ENCODE data around the gene CDC5L. TPM values are rescaled to one million over a fixed set of nuclear protein-coding genes. Genes with fewer than 3 reads are reported as not detected.

Gene CDC5L
- polyA plus RNA-seq, 3 donors, result 44.2 to 49.2 (median 45.5) TPM

DNA sequence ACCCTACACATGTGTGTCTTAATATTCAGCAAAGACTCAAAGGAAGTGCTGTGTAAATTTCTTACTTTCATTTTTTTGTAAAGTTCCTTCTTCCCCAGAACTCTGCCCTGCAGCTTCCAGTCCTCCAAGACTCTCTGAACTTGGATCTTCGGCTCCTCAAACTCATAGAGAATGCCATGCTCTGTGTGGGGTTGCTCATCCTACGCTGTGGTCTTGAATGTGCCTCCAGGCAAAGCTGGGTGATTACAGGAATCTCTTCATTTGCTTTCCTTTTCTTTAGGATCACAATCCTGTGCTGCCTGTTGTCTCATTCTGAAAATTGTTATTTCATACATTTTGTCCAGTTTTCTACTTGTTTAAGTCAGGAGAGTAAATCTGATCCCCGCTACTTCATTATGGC is 14.5 kb upstream of the CDC5L start:
- DNase-seq (ENCODE audit: low read depth in 3 of 3, low spot score in 2 of 3), result no peak

- DNase-seq (ENCODE audit: low read depth in 3 of 3, low spot score in 2 of 3), result no peak
Observed at GRCh38 chr6:44373787-44374186, 13.7 kb upstream of the CDC5L start.

DNA sequence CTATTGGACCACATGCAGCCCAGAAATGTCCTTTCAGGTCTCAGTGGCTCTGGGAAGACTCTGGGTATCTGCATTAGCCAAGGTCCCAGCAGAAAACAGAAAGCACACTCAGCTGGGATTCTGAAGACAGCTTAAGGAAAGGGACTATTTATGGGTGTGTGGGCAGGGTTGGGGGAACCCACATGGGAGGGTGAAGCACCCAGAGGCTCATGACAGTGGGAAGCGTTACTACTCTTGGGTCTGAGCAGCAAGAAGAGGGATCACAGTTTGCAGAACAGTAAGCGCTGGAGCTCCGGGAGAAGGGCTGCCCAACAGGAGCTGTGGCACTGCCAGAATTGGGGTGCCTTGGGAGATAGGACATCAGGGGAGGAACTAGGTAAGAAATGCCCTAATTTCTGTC is 12.4 kb upstream of the CDC5L start:
- no peak for DNase-seq (ENCODE audit: low read depth in 3 of 3, low spot score in 2 of 3)

- DNase-seq (ENCODE audit: low read depth in 3 of 3, low spot score in 2 of 3), result no peak
Observed at GRCh38 chr6:44377484-44377883, 10.0 kb upstream of the CDC5L start.

DNA sequence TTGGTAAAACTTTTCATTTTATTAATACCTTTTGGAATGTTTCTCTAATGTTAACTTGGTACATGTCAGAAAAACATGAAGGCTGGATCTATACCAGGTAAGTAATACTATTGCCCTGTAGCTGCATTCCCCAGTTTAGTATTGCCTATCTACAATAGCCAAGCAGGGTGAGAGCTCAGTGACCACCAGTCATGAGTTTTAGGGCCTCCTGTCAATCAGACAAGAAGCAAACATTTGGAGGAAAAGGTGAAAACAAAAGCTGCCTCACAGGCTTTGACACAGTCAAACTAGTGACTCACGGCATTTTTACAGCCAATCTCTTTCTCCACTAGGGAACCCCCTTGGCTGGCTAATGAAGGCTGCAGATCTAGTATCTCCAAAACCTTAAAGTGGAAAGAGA is 9.5 kb upstream of the CDC5L start:
- no peak for DNase-seq (ENCODE audit: low read depth in 3 of 3, low spot score in 2 of 3)

GRCh38 chr6:44381739-44382138 is 5.8 kb upstream of the CDC5L start:
- no peak for DNase-seq (ENCODE audit: low read depth in 3 of 3, low spot score in 2 of 3)

DNA sequence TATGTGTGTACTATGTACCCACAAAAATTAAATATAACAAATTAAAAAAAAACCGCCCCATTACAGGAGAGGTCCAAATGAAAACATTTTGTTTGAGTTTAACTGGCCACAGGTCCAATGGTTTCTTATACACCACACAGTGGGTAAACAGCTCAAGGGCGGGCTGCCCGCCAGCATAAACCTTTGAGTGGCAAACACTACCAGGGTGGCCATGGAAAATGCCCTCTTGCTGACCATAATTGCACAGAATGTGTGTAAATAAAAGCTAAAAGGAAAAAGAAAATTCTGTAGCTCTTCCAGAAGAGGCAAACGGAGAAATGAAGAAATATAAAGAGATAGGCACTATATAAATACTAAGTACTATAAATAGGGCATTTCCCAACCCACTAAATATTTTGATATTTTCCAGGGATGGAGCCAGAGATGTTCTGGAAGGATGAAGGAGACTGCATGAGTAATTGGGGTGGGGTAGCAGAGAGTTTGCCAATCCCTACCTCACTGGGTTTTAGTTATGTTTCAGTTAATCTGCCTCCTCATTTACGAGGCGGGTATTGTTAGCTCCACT is 1.1 kb upstream of the CDC5L start:
- DNase-seq (ENCODE audit: low read depth in 3 of 3, low spot score in 2 of 3), result no peak

DNA sequence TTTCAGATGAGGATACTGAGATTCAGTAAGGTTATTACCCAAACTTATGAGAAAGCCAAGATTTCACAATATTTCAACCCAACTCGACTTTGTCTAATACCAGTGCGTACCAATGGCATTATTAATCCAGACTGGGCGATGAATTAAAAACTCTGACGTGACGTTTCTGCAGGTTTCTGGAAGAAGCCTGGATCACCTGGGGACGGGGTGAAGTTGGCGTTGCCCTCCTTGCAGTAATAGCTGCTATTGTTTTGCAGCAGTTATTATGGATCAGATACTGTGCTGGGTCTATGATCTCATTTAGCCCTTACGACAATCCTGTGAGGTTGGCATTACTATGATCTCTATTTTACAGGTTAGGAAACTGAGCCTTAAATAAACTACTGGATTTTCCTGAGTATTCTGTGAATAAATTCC is 569 bp upstream of the CDC5L start:
- no peak for DNase-seq (ENCODE audit: low read depth in 3 of 3, low spot score in 2 of 3)

DNA sequence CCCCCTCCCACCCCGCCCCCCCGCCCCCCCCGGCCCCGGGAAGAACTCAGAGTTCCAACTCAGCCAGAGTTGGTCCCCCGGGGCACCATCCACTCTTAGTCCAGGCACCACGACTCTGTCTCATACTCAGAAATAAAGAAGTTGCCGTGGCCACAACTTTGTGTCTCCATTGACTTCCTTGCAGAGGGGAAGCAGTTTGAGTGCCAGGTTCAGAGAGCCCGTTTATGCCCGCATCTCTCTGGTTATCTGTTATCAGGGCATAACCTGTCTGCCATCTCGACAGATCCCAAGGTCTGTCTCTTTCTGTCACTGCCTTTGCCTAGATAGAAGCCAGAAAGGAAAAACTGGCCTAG is 605 bp downstream of the CDC5L start:
- DNase-seq (ENCODE audit: low read depth in 3 of 3, low spot score in 2 of 3), result peak in 1 of 3 donors; percentile 16

GRCh38 chr6:44388887-44389286 is 1.4 kb downstream of the CDC5L start:
- DNase-seq (ENCODE audit: low read depth in 3 of 3, low spot score in 2 of 3), result no peak

- peak in 1 of 3 donors; percentile 12 for DNase-seq (ENCODE audit: low read depth in 3 of 3, low spot score in 2 of 3)
Observed at GRCh38 chr6:44390158-44390683, 2.7 kb downstream of the CDC5L start.

- DNase-seq (ENCODE audit: low read depth in 3 of 3, low spot score in 2 of 3), result no peak
Observed at GRCh38 chr6:44395501-44395900, 8.0 kb downstream of the CDC5L start.

GRCh38 chr6:44396968-44397367 is 9.5 kb downstream of the CDC5L start:
- no peak for DNase-seq (ENCODE audit: low read depth in 3 of 3, low spot score in 2 of 3)

DNA sequence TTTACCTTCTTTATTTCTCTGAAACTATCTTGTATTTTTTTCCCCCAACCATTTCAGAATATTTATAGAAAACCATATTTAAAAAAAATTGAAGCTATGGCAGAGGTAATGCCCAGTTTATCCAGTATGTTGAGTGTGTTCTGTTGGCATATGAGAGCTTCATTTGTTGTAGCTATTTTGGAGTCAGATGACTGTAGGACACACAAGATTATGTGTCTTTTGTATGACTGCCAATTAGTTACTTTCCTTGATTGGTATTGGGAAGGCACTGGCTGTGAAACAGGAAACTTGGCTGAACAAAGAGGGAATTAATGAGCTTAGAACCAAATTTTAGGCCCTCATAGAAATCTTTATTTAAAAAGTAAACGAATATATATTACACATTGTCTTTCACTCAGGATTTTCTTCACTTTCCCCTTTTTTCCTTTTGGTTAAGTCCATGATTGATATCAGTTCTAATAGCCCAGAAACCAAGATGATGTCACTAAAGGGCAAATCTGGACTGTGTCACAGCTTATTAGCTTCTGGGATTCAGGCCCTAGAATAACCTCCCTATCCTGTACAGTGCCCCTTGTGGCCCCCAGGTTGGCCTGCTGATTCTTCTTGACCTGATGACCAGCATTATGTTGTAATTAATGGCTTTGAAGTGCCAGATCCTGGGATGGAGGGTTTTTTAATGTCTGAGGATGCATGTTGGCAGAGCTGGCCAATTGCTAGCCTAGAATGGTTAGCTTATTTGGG is 10.1 kb downstream of the CDC5L start:
- no peak for DNase-seq (ENCODE audit: low read depth in 3 of 3, low spot score in 2 of 3)

DNA sequence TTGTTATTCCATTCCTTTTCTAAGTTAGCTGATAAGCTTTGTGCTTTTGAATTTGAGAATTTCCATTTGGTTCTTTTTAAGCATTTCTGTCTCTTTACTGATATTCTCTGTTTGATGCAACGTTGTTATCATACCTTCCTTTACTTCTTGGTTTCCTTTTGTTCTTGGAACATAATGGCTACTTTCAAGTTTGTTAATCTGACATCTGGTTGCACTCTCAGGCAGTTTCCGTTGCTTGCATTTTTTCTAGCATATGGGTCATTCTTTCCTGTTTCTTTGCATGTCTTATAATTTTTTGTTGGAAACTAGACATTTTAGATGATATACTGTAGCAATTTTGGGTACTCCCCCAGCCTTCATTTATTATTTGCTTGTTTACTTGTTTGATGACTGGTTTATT is 12.5 kb downstream of the CDC5L start:
- DNase-seq (ENCODE audit: low read depth in 3 of 3, low spot score in 2 of 3), result no peak

GRCh38 chr6:44400572-44400971 is 13.1 kb downstream of the CDC5L start:
- no peak for DNase-seq (ENCODE audit: low read depth in 3 of 3, low spot score in 2 of 3)

DNA sequence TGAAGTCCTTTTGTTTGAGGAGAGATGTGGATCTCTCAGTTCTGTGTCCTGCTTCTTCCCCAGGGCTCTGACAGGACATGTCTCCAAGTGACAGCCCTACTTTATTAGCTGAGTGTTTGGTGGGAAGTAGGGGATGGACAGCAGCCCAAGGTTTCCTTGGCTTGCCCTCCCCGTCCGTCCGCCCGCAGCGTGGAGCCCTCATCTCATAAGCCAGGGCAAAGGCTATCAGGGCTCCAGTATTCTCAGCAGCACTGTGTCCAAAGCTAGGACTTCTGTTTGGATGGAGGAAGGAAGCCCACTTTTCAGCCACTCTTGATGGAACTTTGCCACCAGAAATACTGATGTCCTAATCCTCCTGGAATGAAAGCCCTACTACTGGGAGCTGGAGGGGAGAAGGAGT is 13.6 kb downstream of the CDC5L start:
- no peak for DNase-seq (ENCODE audit: low read depth in 3 of 3, low spot score in 2 of 3)

GRCh38 chr6:44404022-44404714 is 16.7 kb downstream of the CDC5L start:
- no peak for DNase-seq (ENCODE audit: low read depth in 3 of 3, low spot score in 2 of 3)

- DNase-seq (ENCODE audit: low read depth in 3 of 3, low spot score in 2 of 3), result no peak
Observed at GRCh38 chr6:44404715-44405099, 17.2 kb downstream of the CDC5L start.

DNA sequence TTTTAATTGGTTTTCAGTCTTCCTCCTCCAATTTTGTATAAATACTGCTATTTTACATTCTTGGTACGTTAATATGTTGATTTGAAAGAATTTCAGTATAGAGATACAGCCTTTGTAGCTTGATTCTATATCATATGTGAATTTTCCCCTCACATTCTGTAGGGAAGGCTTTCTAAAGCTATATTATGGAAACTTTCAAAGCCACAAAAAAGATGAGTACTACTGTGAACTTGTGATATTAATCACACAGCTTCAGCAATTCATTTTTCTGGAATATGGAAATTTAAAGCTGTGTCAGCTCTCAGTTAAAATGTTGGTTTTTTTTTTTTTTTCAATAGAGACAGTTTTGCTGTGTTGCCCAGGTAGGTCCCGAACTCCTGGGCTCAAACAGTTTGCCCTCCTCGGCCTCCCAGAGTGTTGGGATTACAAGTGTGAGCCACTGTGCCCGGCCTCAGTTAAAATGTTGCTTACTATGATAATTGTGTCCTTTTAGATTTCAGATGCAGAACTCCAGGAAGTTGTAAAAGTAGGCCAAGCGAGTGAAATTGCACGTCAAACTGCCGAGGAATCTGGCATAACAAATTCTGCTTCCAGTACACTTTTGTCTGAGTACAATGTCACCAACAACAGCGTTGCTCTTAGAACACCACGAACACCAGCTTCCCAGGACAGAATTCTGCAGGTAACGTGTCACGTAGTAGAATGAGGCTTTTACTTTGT is 20.6 kb downstream of the CDC5L start:
- no peak for DNase-seq (ENCODE audit: low read depth in 3 of 3, low spot score in 2 of 3)

DNA sequence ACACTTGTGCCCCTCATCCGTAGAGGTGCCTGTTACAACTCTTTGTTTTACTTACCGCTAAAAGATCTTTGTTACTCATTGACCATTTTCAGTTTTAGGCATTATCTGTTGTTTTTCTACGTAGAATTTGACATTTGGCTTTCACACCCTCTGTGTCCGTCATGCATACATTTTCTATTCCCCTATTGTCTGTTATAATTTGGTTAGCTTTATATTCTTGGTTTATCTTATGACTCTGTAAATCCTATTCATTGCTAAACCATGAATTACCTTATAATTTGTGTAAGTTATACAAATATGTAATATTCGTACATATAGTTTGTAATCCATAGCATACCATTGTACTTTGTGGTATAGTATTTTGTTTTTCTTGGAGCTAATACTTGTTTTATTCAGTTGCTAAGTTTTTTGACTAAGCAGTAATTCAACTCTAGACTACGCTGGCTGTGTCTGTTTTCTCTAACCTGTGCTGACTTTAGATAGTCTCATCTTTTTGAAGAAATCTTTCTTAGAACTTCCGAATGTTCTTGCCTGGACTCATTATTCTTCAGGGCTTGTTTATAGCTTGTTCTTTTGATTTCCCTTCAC is 21.8 kb downstream of the CDC5L start:
- DNase-seq (ENCODE audit: low read depth in 3 of 3, low spot score in 2 of 3), result no peak
